ENCODE measurements around the gene FOS. TPM values are rescaled to one million over a fixed set of nuclear protein-coding genes. Genes with fewer than 3 reads are reported as not detected.

Gene FOS
- total RNA-seq, 3 donors from 2014 or later: 163 to 292 (median 243) TPM

GRCh38 chr14:75240781-75241180, 37.8 kb upstream of the FOS start:
- no peak for TF ChIP-seq CTCF (IDR thresholded peaks at IDR 0.05)
- Histone ChIP-seq H3K9me3 (no peaks in the 10 kb centered on the region), H3K4me1 (ENCODE audit: low read depth) (no peaks in the 10 kb centered on the region), H3K4me3 (no peak overlapping the region), H3K36me3 (ENCODE audit: low read depth) (no peaks in the 10 kb centered on the region)
- intact Hi-C loops (cut with DNase I, micrococcal nuclease): no loop called here
- ATAC-seq (peak; percentile 15), DNase-seq (no peak)

- no peaks in the 10 kb centered on the region for H3K36me3 ChIP-seq (ENCODE audit: low read depth)
- TF ChIP-seq CTCF (IDR thresholded peaks at IDR 0.05): no peak
- no peak overlapping the region for H3K4me3 ChIP-seq
- no peaks in the 10 kb centered on the region for H3K4me1 ChIP-seq (ENCODE audit: low read depth)
- no peaks in the 10 kb centered on the region for H3K9me3 ChIP-seq
- intact Hi-C loops (cut with DNase I, micrococcal nuclease): no loop called here
- ATAC-seq: peak; percentile 59
- DNase-seq: peak in 1 of 3 donors; percentile 63
These were observed 35.9 kb upstream of the FOS start for GRCh38 chr14:75242546-75243273.

GRCh38 chr14:75244121-75244520, 34.5 kb upstream of the FOS start:
- no peak for ATAC-seq
- Histone ChIP-seq H3K9me3 (no peaks in the 10 kb centered on the region), H3K36me3 (ENCODE audit: low read depth) (no peaks in the 10 kb centered on the region), H3K4me3 (no peak overlapping the region), H3K4me1 (ENCODE audit: low read depth) (no peaks in the 10 kb centered on the region)
- TF ChIP-seq CTCF (IDR thresholded peaks at IDR 0.05): no peak
- intact Hi-C loops (cut with DNase I, micrococcal nuclease): no loop called here
- no peak for DNase-seq

- no peak for TF ChIP-seq CTCF (IDR thresholded peaks at IDR 0.05)
- no peak for ATAC-seq
- Histone ChIP-seq H3K4me1 (ENCODE audit: low read depth) (peaks cover 12% of the 10 kb centered on the region), H3K4me3 (no peak overlapping the region), H3K9me3 (no peaks in the 10 kb centered on the region), H3K36me3 (ENCODE audit: low read depth) (no peaks in the 10 kb centered on the region)
- intact Hi-C loops (cut with DNase I, micrococcal nuclease): no loop called here
- no peak for DNase-seq
These were observed 31.9 kb upstream of the FOS start for GRCh38 chr14:75246546-75247285.

- H3K36me3 ChIP-seq (ENCODE audit: low read depth): no peaks in the 10 kb centered on the region
- DNase-seq (peak in 1 of 3 donors; percentile 54), ATAC-seq (peak; percentile 15)
- H3K9me3 ChIP-seq: no peaks in the 10 kb centered on the region
- no peak for TF ChIP-seq CTCF (IDR thresholded peaks at IDR 0.05)
- intact Hi-C loops (cut with DNase I, micrococcal nuclease): no loop called here
- H3K4me3 ChIP-seq: no peak overlapping the region
- H3K4me1 ChIP-seq (ENCODE audit: low read depth): peaks cover 13% of the 10 kb centered on the region
These were observed 31.2 kb upstream of the FOS start for GRCh38 chr14:75247286-75247922.
